ENCODE data around the gene NHS.

GRCh38 chrX:17499512-17499911 is 124.5 kb downstream of the NHS start:
- TF ChIP-seq, protein P1, sequence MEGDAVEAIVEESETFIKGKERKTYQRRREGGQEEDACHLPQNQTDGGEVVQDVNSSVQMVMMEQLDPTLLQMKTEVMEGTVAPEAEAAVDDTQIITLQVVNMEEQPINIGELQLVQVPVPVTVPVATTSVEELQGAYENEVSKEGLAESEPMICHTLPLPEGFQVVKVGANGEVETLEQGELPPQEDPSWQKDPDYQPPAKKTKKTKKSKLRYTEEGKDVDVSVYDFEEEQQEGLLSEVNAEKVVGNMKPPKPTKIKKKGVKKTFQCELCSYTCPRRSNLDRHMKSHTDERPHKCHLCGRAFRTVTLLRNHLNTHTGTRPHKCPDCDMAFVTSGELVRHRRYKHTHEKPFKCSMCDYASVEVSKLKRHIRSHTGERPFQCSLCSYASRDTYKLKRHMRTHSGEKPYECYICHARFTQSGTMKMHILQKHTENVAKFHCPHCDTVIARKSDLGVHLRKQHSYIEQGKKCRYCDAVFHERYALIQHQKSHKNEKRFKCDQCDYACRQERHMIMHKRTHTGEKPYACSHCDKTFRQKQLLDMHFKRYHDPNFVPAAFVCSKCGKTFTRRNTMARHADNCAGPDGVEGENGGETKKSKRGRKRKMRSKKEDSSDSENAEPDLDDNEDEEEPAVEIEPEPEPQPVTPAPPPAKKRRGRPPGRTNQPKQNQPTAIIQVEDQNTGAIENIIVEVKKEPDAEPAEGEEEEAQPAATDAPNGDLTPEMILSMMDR (IDR thresholded peaks at IDR 0.05 in 4 of 5, conservative IDR thresholded peaks at IDR 0.05 in 1 of 5), result no peak
- no peak for TF ChIP-seq POLR2A (IDR thresholded peaks at IDR 0.05)
